Breast epithelium (tissue), 3 donors: ENCODE measurements around the gene AGAP3.

Experiments used
- POLR2A ChIP-seq: fragments of 450-650 bp; IDR thresholded peaks from one replicate; pipeline ENCODE4 v1.6.1; 2016; ENCODE audit warnings: antibody characterized with exemption, mild to moderate bottlenecking, moderate library complexity
- TF ChIP-seq, protein P1 (sequence below), 3 donors: fragments of 450-650 bp; IDR thresholded peaks; one replicate each; pipeline ENCODE4 v1.5.1; 2016 to 2017; ENCODE audit warnings: antibody characterized with exemption in 3 of 3, mild to moderate bottlenecking in 3 of 3, moderate library complexity in 3 of 3

DNA sequence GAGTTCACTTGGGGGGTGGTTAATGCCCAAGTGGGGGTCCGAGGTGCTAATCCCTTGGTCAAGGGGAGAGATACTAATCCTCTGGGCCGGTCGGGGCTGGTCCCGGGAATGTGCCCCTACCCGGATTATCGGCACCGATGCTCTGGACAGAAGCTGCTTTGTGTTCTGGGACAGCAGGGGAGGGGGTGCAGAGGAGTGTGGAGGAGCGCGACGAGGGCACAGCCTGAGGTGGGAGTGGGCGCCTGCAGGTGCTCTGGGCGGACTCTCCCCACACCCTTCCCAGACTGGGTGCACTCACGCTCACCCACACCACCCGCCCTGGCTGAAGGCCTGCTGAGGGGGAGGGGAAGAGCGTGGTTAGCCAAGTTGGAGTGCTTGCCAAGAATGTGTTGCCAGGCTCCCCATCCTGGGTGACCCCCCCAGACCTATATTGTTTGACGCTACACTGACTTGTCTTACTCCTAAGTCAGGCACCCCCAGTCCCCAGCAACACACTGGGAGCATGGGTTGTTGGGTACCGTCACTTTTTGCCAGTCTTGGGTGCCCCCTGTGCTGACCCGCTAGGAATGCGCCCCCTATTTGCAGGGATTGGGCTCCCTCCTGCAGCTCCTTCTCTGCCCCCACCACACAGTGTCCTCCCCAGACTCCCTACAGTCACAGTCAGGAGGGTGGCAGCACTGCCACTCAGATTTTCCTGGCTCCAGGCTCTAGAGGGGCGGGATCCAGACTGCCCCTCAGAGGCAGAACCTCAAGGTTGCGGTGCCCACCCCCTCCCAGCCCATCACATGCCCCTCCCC is 25.7 kb upstream of the AGAP3 start:
- TF ChIP-seq, protein P1, sequence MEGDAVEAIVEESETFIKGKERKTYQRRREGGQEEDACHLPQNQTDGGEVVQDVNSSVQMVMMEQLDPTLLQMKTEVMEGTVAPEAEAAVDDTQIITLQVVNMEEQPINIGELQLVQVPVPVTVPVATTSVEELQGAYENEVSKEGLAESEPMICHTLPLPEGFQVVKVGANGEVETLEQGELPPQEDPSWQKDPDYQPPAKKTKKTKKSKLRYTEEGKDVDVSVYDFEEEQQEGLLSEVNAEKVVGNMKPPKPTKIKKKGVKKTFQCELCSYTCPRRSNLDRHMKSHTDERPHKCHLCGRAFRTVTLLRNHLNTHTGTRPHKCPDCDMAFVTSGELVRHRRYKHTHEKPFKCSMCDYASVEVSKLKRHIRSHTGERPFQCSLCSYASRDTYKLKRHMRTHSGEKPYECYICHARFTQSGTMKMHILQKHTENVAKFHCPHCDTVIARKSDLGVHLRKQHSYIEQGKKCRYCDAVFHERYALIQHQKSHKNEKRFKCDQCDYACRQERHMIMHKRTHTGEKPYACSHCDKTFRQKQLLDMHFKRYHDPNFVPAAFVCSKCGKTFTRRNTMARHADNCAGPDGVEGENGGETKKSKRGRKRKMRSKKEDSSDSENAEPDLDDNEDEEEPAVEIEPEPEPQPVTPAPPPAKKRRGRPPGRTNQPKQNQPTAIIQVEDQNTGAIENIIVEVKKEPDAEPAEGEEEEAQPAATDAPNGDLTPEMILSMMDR (IDR thresholded peaks at IDR 0.05) = no peak
- TF ChIP-seq POLR2A = no peak
